Neural cell (in vitro differentiated cells): Measurements from ENCODE around the gene SQSTM1.

Experiments used
- EZH2 ChIP-seq: fragments of 200-600, 300-800 bp; shearing (Covaris generic), sonication (generic); IDR thresholded peaks from 2 replicates; pipeline ENCODE4 v1.6.1; 2014; ENCODE audit warnings: antibody characterized with exemption, low read length, borderline replicate concordance, mild to moderate bottlenecking; ENCODE audit not compliant: insufficient read depth, poor library complexity, severe bottlenecking
- MXI1 ChIP-seq: fragments of 450-650 bp; conservative IDR thresholded peaks from 2 replicates; pipeline ENCODE4 v1.6.1; 2014; ENCODE audit warnings: antibody characterized with exemption, mild to moderate bottlenecking; ENCODE audit not compliant: poor library complexity, severe bottlenecking
- POLR2AphosphoS5 ChIP-seq: IDR thresholded peaks from 2 replicates; pipeline ENCODE4 v1.6.1; 2012
- REST ChIP-seq: IDR thresholded peaks from 2 replicates; pipeline ENCODE4 v1.6.1; 2012; ENCODE audit warnings: borderline replicate concordance
- TAF1 ChIP-seq: IDR thresholded peaks from 2 replicates; pipeline ENCODE4 v1.6.1; 2012; ENCODE audit warnings: low read depth
- TF ChIP-seq, protein P1 (sequence below): fragments of 450-650 bp; IDR thresholded peaks from 2 replicates; pipeline ENCODE4 v1.5.1; 2014; ENCODE audit warnings: antibody characterized with exemption, mild to moderate bottlenecking, moderate library complexity; ENCODE audit not compliant: poor library complexity, severe bottlenecking

DNA sequence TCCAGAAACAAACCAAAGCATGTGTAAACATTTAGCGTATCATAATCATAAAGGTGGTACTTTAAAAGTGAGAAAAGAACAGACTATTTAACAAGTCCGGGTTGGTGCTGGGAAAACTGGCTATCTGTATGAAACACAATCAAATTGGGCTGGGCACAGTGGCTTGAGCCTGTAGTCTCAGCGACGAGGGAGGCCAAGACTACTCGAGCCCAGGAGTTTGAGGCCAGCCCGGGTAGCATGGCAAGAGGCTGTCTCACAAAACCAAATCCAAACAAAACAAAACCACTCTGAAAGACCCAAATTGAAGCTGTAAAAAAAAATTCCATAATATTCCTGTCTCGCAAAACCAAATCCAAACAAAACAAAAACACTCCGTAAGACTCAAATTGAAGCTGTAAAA lies 33.7 kb downstream of the SQSTM1 start:
- TF ChIP-seq, protein P1, sequence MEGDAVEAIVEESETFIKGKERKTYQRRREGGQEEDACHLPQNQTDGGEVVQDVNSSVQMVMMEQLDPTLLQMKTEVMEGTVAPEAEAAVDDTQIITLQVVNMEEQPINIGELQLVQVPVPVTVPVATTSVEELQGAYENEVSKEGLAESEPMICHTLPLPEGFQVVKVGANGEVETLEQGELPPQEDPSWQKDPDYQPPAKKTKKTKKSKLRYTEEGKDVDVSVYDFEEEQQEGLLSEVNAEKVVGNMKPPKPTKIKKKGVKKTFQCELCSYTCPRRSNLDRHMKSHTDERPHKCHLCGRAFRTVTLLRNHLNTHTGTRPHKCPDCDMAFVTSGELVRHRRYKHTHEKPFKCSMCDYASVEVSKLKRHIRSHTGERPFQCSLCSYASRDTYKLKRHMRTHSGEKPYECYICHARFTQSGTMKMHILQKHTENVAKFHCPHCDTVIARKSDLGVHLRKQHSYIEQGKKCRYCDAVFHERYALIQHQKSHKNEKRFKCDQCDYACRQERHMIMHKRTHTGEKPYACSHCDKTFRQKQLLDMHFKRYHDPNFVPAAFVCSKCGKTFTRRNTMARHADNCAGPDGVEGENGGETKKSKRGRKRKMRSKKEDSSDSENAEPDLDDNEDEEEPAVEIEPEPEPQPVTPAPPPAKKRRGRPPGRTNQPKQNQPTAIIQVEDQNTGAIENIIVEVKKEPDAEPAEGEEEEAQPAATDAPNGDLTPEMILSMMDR = no peak
- TF ChIP-seq EZH2 (no peak), MXI1 (no peak), POLR2AphosphoS5 (no peak), REST (no peak), TAF1 (no peak)
